Breast epithelium (tissue), 3 donors: ENCODE measurements around the gene PRX.

Experiments
- CTCF ChIP-seq, 3 donors: fragments of 450-650 bp; IDR thresholded peaks; one replicate each; pipeline ENCODE4 v1.5.1; 2016 to 2017; ENCODE audit warnings: antibody characterized with exemption in 3 of 3, mild to moderate bottlenecking in 3 of 3, moderate library complexity in 3 of 3
- POLR2AphosphoS5 ChIP-seq, 3 donors: sonication (generic); formaldehyde crosslinking; IDR thresholded peaks; one replicate each; pipeline ENCODE4 v1.6.1; 2017; ENCODE audit warnings: antibody characterized with exemption in 3 of 3

DNA sequence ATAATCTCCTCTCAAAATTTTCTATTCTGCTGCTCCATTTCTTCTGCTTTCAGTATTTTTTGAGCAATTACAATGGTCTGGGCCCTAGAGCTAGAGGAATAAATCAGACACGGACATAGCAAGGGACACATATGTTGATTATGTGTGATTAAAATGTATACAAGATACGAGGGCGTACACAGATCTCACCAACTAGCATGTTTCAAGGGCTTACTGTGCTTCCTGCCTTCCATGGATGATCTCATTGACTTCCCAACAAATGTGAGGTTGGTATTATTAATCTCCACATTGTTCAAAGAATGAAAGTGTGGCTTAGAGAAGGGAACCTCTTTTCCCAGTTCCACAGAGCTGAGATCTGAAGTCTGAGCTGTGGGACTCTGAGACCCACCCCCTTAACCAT, 55.5 kb downstream of the PRX start:
- TF ChIP-seq POLR2AphosphoS5 (IDR thresholded peaks at IDR 0.05) (no peak), CTCF (IDR thresholded peaks at IDR 0.05) (no peak)
